ENCODE measurements around the gene RUBCNL. TPM values are rescaled to one million over a fixed set of nuclear protein-coding genes. Genes with fewer than 3 reads are reported as not detected.

The RUBCNL gene
- total RNA-seq, 2 donors from 2014 or later = 0.97 to 1.6 TPM

DNA sequence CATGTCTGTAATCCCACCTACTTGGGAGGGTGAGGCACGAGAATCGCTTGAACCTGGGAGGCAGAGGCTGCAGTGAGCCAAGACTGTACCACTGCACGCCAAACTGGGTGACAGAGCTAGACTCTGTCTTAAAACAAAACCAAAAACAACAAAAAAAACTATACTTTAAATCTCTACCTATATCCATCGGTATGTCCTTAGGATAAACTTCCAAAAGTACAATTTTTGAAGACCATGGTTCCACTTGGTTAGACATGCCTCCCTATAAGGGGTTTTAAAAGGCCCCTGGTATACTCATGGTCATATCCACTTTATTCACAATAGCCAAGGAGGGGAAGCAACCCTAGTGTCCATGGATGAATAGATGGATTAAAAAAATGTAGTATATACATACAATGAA lies 39.8 kb downstream of the RUBCNL start:
- no peak for ATAC-seq
- intact Hi-C loops (cut with DNase I) = no loop called here

GRCh38 chr13:46345866-46346265 lies 41.2 kb downstream of the RUBCNL start:
- intact Hi-C loops (cut with DNase I) = no loop called here
- ATAC-seq (peak in 1 of 2 donors; percentile 31), DNase-seq (no peak)

More for the DNA sequence above, 39.8 kb downstream of the RUBCNL start:
- DNase-seq = no peak

DNA sequence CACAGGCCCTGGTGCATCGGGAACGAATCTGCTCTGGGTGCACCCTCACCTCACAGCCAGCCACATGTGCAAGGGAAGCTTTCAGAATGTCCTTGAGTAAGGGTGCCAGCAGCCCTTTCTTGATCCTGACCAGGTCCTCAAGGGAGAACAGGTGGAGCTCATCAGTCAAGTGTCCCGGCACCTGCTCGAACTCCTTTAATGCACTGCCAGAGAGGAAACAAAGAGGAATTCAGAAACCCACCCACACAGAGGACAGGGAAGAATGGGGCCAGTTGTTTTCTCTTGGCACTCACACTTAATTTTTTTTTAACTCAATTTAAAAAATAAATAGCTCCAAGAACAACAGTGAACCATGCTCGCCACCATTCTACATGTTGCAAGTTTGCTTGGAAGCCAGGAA lies 41.7 kb downstream of the RUBCNL start:
- intact Hi-C loops (cut with DNase I) = no loop called here
- DNase-seq = no peak
- ATAC-seq = peak in 1 of 2 donors; percentile 73

DNA sequence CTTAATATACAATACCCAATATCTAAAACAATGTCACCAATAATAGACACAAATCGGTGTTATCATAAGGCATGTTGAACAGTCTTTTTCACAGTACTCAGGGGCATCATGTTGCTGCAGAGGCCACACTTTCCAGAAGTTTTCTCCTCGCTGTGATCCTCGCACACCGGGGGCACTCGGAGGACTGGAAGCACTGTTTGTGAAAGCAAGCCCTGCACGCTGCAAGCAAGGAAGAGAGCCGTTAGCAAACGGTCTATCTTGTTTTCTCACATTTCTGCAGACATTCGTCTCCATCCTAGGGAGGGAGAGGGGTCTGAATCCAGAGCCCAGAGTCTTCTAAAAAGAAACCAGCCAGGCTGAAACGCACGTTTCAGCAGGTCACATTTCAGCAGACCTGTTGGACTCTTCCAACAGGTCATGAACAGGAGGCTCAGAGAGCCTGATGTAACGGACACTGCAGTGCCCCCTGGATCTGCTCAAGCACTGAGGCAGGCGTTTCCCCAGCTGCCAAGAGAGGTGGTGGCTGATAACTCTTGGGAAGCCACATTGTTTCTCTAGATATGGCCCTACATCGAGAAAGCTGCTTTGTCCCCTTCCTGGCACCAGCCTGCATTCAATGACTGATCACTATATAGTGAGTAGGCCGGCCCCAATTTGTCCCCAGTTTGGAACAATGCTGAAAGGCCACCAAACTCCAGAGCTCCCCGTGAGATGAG lies 43.6 kb downstream of the RUBCNL start:
- DNase-seq (no peak), ATAC-seq (no peak)
- intact Hi-C loops (cut with DNase I) = no loop called here

DNA sequence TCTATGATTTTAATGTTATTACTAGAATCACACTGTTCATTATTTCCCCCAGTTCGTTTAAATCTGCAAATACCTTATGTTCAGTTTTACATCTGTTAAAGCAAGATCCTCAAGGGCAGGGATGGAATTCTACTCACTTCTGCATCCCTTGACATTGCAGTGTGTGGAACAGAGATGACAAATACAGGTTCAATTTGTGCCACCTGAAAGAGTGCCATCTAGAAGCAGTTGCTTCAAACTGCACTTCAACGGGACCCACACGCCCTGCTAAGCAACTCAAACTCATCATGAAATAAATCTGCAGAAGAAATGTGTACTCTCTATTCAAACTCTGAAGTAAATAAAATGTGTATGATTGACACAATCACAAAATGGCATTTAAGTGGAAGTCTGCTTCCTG lies 44.5 kb downstream of the RUBCNL start:
- intact Hi-C loops (cut with DNase I) = no loop called here
- no peak for ATAC-seq
- no peak for DNase-seq

DNA sequence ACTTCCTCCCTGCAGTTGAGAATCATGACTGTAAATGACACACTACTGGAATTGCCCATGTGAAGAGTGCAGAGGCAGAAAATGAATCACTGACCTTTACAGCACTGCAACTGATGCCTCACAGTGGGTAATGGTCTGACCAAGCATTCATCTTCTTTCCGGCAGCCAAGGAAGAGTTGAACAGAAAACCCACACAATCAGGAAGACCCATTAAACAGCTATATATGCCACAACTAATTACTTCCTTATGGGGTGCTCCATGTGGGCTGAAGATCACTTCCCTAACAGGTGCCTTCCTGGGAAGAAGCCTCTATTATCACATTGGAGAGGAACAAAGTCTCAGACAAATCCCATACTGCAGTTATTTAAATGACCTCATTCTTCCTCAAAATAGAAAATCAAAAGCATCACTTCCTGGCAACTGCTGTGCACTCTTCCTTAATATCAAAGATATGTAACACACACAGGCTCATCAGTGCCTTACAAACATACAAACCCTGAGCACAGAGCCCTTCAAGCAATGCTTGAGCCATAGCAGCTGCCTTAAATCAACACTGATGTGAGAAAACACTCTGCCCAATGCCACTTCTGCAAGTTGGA lies 45.8 kb downstream of the RUBCNL start:
- intact Hi-C loops (cut with DNase I) = no loop called here
- no peak for DNase-seq
- ATAC-seq = peak in 1 of 2 donors; percentile 45

DNA sequence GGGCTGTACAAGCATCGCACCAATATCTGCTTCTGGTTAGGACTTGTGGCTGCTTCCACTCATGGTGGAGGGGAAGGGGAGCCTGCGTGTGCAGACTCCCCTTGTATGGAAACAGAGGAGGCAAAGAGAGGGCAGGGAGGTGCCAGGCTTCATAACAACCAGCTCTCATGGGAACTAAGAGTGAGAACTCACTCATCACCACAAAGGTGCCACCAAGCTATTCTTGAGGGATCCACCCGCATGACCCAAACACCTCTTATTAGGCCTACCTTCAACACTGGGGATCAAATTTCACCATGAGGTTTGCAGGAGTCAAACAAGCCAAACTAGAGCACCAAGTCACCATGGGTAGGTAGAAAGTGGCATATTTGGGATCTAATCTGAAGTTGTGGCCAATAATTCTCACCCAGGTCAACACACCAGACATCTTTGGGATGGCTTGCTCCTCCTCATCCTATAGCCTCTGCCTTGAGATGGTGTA lies 46.4 kb downstream of the RUBCNL start:
- DNase-seq = no peak
- intact Hi-C loops (cut with DNase I) = no loop called here

DNA sequence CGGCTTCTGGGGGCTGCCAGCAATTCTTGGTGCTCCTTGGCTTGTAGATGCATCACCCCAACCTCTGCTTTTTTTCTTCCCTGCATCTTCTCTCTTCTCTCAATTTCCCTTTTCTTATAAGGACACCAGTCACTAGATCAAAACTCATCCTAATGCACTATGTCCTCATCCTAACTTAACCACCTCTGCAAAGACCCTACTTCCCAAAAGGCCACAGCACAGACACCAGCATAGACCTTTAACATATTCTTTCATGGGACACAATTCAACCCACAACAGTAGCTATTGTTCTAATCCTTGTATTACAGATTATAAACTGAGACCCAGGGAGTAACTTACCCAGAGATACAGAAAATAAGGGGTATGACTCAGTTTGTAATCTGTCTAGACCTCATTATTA lies 47.0 kb downstream of the RUBCNL start:
- DNase-seq (no peak), ATAC-seq (no peak)
- intact Hi-C loops (cut with DNase I) = no loop called here

More for the DNA sequence above, 46.4 kb downstream of the RUBCNL start:
- ATAC-seq = no peak

DNA sequence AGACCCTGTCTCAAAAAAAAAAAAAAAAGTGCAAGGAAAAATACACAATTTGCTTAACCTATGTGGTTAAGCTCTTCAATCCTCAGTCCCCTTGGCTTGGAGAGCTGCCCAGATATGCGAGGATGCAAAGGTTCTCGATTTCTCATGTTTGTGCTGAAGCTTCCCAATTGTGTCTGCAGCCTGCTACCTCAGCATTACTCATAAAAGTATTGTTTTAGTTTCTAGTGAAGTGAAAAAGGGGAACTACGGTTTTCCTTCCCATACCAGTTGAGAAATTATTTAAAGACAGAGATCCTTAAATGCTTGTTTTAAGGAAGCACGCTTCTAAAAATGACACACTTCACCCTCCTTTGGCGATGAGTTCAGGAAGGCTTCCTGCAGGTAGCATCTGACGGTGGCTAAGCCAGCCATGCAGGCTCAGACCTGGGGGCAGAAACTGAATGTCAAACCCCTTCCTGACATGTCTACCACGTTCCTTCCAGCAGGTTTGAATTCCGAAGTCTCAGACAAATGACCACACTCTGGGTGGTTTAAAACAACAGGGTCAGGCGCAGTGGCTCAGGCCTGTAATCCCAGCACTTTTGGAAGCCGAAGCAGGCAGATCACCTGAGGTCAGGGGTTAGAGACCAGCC lies 47.9 kb downstream of the RUBCNL start:
- DNase-seq = peak; percentile 39
- ATAC-seq = peak; percentile 34 to 44
- intact Hi-C loops (cut with DNase I) = no loop called here

- intact Hi-C loops (cut with DNase I) = no loop called here
- ATAC-seq = no peak
- DNase-seq = no peak
Measured at GRCh38 chr13:46337700-46338099, 49.4 kb downstream of the RUBCNL start.

DNA sequence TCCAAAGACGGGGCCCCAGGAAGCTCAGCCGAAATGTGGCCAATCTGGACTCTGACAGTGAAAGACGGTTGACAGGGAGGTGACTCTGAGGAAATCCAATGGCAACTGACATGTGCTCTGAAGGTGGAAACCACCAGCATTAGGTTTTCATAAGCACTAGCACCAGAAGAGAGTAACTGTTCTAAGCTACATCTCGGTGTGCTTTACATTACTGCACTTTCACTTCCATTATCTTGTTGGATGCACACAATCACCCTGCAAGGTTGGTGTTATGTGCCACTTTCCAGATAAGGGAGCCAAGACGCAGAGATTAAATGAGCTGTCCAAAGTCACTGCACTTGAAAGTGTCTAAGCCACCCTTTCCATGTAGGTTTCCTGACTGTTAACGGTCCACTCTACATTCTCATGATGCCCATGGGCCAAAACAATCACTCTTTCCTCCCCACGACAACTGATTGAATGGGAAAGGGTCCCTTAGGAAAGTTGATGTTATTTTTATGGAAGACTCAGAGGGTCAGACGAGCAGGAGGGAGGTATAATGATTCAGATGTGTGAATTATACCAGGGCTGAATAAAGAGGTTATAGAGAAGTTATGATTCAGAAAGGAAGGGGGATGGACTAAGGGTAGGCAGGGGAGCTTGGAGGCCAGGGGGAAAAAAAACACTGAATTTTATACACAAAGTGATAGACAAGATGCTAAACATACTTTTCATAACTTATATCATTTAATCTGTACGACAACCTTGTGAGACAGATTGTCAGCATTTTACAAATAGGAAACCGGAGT lies 52.8 kb downstream of the RUBCNL start:
- no peak for DNase-seq
- intact Hi-C loops (cut with DNase I) = no loop called here
- ATAC-seq = no peak

- intact Hi-C loops (cut with DNase I) = no loop called here
Measured at GRCh38 chr13:46332772-46333171, 54.3 kb downstream of the RUBCNL start.

GRCh38 chr13:46329624-46330023 lies 57.4 kb downstream of the RUBCNL start:
- intact Hi-C loops (cut with DNase I) = no loop called here
- no peak for ATAC-seq
- no peak for DNase-seq

More at GRCh38 chr13:46332772-46333171, 54.3 kb downstream of the RUBCNL start:
- ATAC-seq = no peak
- DNase-seq = no peak

DNA sequence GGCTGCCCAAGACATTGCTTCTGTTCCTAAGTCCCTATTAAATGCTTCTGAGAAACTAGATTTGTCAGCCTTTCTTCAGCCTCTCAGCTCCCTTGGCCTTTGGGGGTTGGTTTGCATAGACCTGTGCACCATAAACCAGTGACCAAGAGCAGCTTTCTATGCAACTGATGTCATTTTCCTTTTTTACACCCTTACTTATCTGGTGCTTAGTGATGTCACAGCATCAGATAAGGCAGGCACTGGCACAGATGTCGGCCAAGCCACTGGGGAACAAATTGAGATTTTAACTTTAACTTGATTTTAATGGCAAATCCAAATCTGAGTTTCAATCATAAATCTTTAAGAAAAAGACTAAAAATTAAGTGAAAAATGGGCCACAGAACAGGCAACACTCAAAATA lies 59.8 kb downstream of the RUBCNL start:
- no peak for ATAC-seq
- intact Hi-C loops (cut with DNase I) = no loop called here

DNA sequence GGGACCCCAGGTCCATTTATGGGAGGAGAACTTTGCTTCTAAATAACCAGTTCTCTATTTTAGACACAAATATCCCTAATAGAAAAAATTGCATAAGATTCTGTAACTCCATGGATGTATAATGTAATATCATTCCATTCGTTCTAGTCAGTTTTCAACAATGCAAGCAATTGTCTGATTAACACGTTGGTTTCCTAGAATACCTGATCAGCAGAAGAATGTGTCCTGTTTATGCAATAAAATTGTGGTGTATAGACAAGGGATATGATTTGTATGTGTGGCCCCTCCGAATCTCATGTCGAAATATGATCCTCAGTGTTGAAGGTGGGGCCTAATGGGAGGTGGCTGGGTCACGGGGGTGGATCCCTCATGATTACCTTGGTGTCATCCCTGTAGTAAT lies 62.1 kb downstream of the RUBCNL start:
- ATAC-seq (no peak), DNase-seq (no peak)
- intact Hi-C loops (cut with DNase I) = no loop called here

More for the DNA sequence above, 59.8 kb downstream of the RUBCNL start:
- DNase-seq = no peak

- ATAC-seq = peak; percentile 66 to 71
- intact Hi-C loops (cut with DNase I) = no loop called here
- peak; percentile 65 for DNase-seq
Measured at GRCh38 chr13:46321494-46322225, 65.4 kb downstream of the RUBCNL start.

DNA sequence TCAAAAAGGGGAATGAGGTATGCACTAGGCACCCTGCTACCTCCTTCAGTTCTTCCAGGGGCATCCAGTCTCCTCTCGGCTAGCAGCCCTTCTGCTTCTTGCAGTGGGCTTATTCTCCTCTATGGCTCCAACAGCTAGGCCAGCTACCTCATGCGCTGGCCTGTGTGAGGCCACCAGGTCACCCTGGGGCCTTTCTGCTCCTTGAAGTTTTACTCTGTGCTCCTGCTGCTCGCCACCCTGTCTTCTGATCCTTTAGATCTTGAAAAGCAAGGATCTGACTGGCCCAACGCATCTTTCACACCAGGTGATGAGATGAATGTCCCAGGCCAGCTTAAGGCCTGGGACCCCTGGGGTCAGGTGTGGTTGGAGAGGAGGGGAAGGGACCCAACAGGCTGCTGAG lies 66.2 kb downstream of the RUBCNL start:
- DNase-seq (no peak), ATAC-seq (peak in 1 of 2 donors; percentile 11)
- intact Hi-C loops (cut with DNase I) = no loop called here

DNA sequence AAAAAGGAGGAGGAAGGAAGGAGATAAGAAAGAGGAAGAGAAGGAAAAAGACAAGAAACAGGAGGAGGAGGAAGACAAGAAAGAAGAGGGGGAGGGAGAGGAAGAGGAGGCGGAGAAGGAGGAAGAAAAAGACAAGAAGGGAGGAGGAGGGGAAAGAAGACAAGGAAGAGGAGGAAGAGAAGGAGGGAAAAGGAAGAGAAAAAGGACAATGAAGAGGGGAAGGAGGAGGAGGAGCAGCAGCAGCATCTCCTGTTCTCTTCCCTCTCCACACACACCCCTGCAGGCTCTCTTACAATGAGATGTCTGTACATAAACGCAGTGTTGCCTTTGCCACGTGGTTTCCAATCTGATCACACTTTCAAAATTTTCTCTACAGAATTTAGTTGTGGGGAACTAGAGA lies 66.6 kb downstream of the RUBCNL start:
- peak in 1 of 2 donors; percentile 34 for ATAC-seq
- intact Hi-C loops (cut with DNase I) = no loop called here
- no peak for DNase-seq

- no peak for ATAC-seq
- DNase-seq = no peak
- intact Hi-C loops (cut with DNase I) = no loop called here
Measured at GRCh38 chr13:46318986-46319385, 68.1 kb downstream of the RUBCNL start.
